Measurements from ENCODE around the gene COL6A1.

Gene COL6A1

DNA sequence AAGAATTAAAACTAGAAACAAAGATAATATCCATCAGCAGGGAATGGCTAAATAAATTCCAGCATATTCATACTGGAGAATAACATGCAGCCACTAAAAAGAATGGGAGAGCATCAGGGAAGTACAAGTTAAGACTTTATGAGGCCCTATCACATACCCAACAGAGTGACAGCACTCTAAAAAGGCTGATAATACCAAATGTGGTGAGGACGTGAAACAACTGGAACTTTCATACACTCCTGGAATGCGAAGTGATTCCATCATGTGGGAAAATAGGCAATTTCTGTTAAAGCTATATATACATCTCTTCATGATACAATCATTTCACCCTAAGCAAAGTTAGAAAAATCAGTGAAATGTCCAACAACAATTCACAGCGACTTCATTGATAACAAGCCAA, 42.6 kb downstream of the COL6A1 start:
- no peaks in the 10 kb centered on the region for H3K36me3 ChIP-seq (ENCODE audit: control insufficient read depth, insufficient read depth, low read length)
- H3K9ac ChIP-seq (ENCODE audit: low read depth, low read length): no peak overlapping the region
- H3K4me3 ChIP-seq (ENCODE audit: low read depth, low read length): no peak overlapping the region
- no peaks in the 10 kb centered on the region for H3K4me1 ChIP-seq (ENCODE audit: control insufficient read depth, insufficient read depth, low read length)
- no peaks in the 10 kb centered on the region for H3K27me3 ChIP-seq (ENCODE audit: control insufficient read depth, insufficient read depth, low read length)
- no peaks in the 10 kb centered on the region for H3K9me3 ChIP-seq (ENCODE audit: control insufficient read depth, insufficient read depth, low read length)

DNA sequence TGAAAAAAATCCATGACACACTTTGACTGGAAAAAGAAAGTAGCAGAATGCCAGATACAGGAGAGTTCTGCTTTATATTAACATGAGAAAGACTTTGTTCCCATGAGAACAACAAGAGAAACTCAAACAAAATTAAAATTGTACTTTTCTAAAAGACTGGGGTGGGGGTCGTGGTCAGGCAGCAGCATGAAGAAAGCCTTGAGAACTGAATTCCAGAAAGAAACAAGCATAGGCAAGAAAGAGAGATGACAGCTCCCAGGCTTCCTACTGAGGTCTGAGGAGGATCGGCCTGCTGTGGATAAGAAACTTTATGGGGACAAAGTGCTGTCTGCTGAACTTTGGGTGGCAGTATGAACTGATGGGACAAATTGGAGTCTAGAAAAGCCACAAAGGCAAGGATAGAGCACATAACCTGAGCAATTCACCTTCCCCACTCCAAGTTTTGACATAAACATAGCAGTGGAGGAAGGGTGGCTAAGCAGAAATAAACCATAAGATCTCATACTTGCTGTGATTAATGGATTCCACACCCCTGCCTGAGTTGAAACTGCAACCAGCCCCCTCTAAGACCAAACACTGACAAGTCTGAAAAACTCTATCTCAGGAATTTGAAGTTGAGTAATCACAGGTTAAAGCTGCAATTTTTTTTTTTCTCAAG, 43.7 kb downstream of the COL6A1 start:
- no peaks in the 10 kb centered on the region for H3K4me1 ChIP-seq (ENCODE audit: control insufficient read depth, insufficient read depth, low read length)
- H3K9me3 ChIP-seq (ENCODE audit: control insufficient read depth, insufficient read depth, low read length): no peaks in the 10 kb centered on the region
- H3K27me3 ChIP-seq (ENCODE audit: control insufficient read depth, insufficient read depth, low read length): no peaks in the 10 kb centered on the region
- H3K9ac ChIP-seq (ENCODE audit: low read depth, low read length): no peak overlapping the region
- no peaks in the 10 kb centered on the region for H3K36me3 ChIP-seq (ENCODE audit: control insufficient read depth, insufficient read depth, low read length)
- H3K4me3 ChIP-seq (ENCODE audit: low read depth, low read length): no peak overlapping the region

- Histone ChIP-seq H3K9ac (ENCODE audit: low read depth, low read length) (no peak overlapping the region), H3K36me3 (ENCODE audit: control insufficient read depth, insufficient read depth, low read length) (no peaks in the 10 kb centered on the region), H3K4me1 (ENCODE audit: control insufficient read depth, insufficient read depth, low read length) (no peaks in the 10 kb centered on the region), H3K9me3 (ENCODE audit: control insufficient read depth, insufficient read depth, low read length) (no peaks in the 10 kb centered on the region), H3K27me3 (ENCODE audit: control insufficient read depth, insufficient read depth, low read length) (no peaks in the 10 kb centered on the region), H3K4me3 (ENCODE audit: low read depth, low read length) (no peak overlapping the region)
Observed at GRCh38 chr21:46027851-46028493, 46.4 kb downstream of the COL6A1 start.

DNA sequence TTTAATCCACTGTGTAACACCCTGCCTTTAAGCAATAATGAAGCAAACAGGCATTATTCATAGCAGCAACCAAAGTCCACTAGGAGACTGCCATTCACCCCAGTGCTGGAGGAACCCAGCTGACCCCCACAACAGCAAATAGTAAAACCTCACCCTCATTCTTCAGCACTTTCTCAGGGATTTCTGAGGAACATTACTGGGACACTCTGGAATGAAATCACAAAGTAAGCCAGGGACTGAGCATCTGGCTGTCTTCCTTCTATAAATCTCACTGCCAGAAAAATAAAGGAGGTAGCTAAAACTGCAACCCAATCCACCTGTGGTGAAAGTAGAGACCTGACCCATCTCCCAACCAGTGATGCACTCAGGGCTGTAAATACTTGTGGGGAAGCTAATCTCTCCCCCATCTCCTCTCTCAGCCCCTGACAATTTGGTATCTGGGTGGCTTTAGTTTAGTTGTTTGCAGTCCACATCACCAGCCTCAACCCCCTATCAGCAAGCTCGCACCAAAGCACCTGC, 47.1 kb downstream of the COL6A1 start:
- Histone ChIP-seq H3K9ac (ENCODE audit: low read depth, low read length) (no peak overlapping the region), H3K4me3 (ENCODE audit: low read depth, low read length) (no peak overlapping the region), H3K27me3 (ENCODE audit: control insufficient read depth, insufficient read depth, low read length) (no peaks in the 10 kb centered on the region)

GRCh38 chr21:46029186-46029924, 47.8 kb downstream of the COL6A1 start:
- Histone ChIP-seq H3K4me1 (ENCODE audit: control insufficient read depth, insufficient read depth, low read length) (no peaks in the 10 kb centered on the region), H3K4me3 (ENCODE audit: low read depth, low read length) (no peak overlapping the region), H3K9ac (ENCODE audit: low read depth, low read length) (no peak overlapping the region), H3K9me3 (ENCODE audit: control insufficient read depth, insufficient read depth, low read length) (no peaks in the 10 kb centered on the region), H3K36me3 (ENCODE audit: control insufficient read depth, insufficient read depth, low read length) (no peaks in the 10 kb centered on the region), H3K27me3 (ENCODE audit: control insufficient read depth, insufficient read depth, low read length) (no peaks in the 10 kb centered on the region)

More for the DNA sequence above, 47.1 kb downstream of the COL6A1 start:
- Histone ChIP-seq H3K9me3 (ENCODE audit: control insufficient read depth, insufficient read depth, low read length) (no peaks in the 10 kb centered on the region), H3K4me1 (ENCODE audit: control insufficient read depth, insufficient read depth, low read length) (no peaks in the 10 kb centered on the region), H3K36me3 (ENCODE audit: control insufficient read depth, insufficient read depth, low read length) (no peaks in the 10 kb centered on the region)

DNA sequence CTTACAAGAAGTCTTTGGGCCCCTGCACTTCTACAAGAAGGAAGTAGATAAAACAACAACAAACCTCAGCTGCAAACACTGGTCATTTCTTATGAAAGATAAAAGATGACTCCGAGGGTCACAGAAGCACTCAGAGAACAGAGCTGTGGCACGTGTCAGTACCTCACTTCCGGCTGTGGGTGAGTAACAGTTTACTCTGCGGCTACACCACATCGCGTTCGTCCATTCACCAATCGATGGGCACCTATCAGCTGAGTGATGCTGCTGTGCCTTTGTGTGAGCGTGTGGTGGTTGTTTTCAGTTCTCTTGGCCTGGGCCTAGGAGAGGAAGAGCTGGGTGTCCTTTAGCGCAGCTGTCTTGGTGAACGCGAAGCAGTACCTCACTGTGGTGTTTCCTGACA, 49.9 kb downstream of the COL6A1 start:
- H3K4me3 ChIP-seq (ENCODE audit: low read depth, low read length): no peak overlapping the region
- no peaks in the 10 kb centered on the region for H3K27me3 ChIP-seq (ENCODE audit: control insufficient read depth, insufficient read depth, low read length)
- H3K4me1 ChIP-seq (ENCODE audit: control insufficient read depth, insufficient read depth, low read length): no peaks in the 10 kb centered on the region

GRCh38 chr21:46032100-46032499, 50.5 kb downstream of the COL6A1 start:
- Histone ChIP-seq H3K4me3 (ENCODE audit: low read depth, low read length) (no peak overlapping the region), H3K9me3 (ENCODE audit: control insufficient read depth, insufficient read depth, low read length) (no peaks in the 10 kb centered on the region), H3K27me3 (ENCODE audit: control insufficient read depth, insufficient read depth, low read length) (no peaks in the 10 kb centered on the region), H3K4me1 (ENCODE audit: control insufficient read depth, insufficient read depth, low read length) (no peaks in the 10 kb centered on the region), H3K36me3 (ENCODE audit: control insufficient read depth, insufficient read depth, low read length) (no peaks in the 10 kb centered on the region), H3K9ac (ENCODE audit: low read depth, low read length) (no peak overlapping the region)

More for the DNA sequence above, 49.9 kb downstream of the COL6A1 start:
- H3K9me3 ChIP-seq (ENCODE audit: control insufficient read depth, insufficient read depth, low read length): no peaks in the 10 kb centered on the region
- H3K9ac ChIP-seq (ENCODE audit: low read depth, low read length): no peak overlapping the region
- no peaks in the 10 kb centered on the region for H3K36me3 ChIP-seq (ENCODE audit: control insufficient read depth, insufficient read depth, low read length)

GRCh38 chr21:46033410-46034400, 52.1 kb downstream of the COL6A1 start:
- Histone ChIP-seq H3K4me1 (ENCODE audit: control insufficient read depth, insufficient read depth, low read length) (no peaks in the 10 kb centered on the region), H3K27me3 (ENCODE audit: control insufficient read depth, insufficient read depth, low read length) (no peaks in the 10 kb centered on the region), H3K9me3 (ENCODE audit: control insufficient read depth, insufficient read depth, low read length) (no peaks in the 10 kb centered on the region), H3K36me3 (ENCODE audit: control insufficient read depth, insufficient read depth, low read length) (no peaks in the 10 kb centered on the region), H3K4me3 (ENCODE audit: low read depth, low read length) (no peak overlapping the region), H3K9ac (ENCODE audit: low read depth, low read length) (no peak overlapping the region)

DNA sequence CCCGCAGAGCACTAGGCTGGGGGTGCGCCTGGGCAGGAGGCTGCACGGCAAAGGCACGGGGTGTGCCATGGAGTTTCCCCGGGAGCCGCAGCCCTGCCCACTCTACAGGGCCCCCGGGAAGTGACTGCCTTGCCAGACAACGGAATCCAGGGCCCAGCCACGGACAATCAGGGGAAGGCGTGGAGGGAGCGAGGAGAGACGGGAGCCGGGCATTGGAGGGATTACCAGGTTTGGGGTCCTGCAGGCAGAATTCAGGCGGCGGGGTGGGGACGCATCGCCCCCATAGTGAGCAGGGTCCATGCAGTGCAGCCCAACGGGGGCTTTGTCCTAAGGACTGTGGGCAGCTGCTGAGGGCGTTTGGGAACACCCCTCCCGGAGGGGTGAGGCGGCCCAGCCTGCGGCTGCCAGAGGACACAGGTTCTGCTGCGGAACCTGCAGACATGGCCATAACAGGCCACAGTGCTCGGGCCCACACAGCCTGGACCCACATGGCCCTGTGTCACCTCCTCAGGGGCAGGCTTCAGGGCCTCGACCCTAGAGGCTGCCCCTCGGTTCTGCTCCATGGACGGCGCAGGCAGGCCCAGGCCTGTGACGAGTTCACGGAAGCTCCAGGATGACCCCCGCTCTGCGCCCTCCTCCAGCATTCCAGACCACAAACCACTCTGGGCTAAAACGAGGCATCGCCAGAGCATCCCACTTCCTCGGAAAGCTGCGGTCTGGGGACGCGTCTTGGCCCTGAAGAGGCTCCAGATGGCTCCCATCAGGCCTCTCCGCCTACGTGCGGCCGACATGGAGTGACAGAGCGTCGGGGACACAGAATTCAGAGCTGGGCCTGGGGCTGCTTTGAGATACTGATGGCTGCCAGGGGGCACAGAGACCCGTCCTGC, 54.5 kb downstream of the COL6A1 start:
- H3K4me3 ChIP-seq (ENCODE audit: low read depth, low read length): no peak overlapping the region
- no peaks in the 10 kb centered on the region for H3K36me3 ChIP-seq (ENCODE audit: control insufficient read depth, insufficient read depth, low read length)
- H3K9me3 ChIP-seq (ENCODE audit: control insufficient read depth, insufficient read depth, low read length): no peaks in the 10 kb centered on the region
- H3K9ac ChIP-seq (ENCODE audit: low read depth, low read length): no peak overlapping the region
- H3K27me3 ChIP-seq (ENCODE audit: control insufficient read depth, insufficient read depth, low read length): no peaks in the 10 kb centered on the region
- H3K4me1 ChIP-seq (ENCODE audit: control insufficient read depth, insufficient read depth, low read length): no peaks in the 10 kb centered on the region

DNA sequence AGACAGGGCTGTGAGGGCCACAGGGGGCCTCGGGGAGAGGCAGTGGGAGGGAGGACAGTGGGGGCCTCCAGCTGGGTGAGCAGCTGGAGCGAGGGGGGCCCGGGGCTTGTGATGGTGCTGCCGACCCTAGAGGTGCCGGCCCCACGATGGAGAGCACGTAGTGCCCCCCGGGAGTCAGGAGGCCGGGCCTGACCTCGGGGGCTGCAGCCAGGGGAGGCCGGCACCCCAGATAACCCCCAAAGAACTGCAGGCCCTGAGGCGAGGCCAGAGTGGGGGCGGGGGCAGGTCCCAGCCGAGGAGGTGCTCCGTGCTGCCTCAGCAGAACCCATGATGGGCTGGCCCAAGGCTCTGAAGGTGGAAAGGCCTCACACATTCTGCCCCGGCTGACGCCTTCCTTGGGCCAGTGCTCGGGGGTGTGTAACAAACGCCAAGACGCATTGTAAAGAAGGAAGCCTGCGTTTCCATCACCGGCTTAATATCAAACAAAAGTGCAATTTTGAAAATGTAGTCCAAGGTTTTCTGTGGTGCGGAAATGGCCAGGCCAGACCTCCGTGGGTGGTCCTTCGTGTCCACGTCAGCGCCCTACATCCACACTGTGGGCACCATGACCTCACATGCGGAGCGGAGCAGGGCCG, 55.2 kb downstream of the COL6A1 start:
- Histone ChIP-seq H3K4me3 (ENCODE audit: low read depth, low read length) (no peak overlapping the region), H3K9me3 (ENCODE audit: control insufficient read depth, insufficient read depth, low read length) (no peaks in the 10 kb centered on the region), H3K27me3 (ENCODE audit: control insufficient read depth, insufficient read depth, low read length) (no peaks in the 10 kb centered on the region), H3K9ac (ENCODE audit: low read depth, low read length) (no peak overlapping the region), H3K36me3 (ENCODE audit: control insufficient read depth, insufficient read depth, low read length) (no peaks in the 10 kb centered on the region), H3K4me1 (ENCODE audit: control insufficient read depth, insufficient read depth, low read length) (no peaks in the 10 kb centered on the region)

Measured in iPS-15b (cell line).